Ishikawa (cell line): ENCODE measurements around the gene SLC35E1.

ENCODE experiments used
- CEBPB ChIP-seq: IDR thresholded peaks from 2 replicates; pipeline ENCODE4 v1.6.1; 2012
- CREB1 ChIP-seq: IDR thresholded peaks from 2 replicates; pipeline ENCODE4 v1.6.1; 2012; ENCODE audit warnings: low read depth
- EGR1 ChIP-seq: IDR thresholded peaks from 2 replicates; pipeline ENCODE4 v1.6.1; 2012
- EP300 ChIP-seq: IDR thresholded peaks from 2 replicates; pipeline ENCODE4 v1.6.1; 2012; ENCODE audit warnings: borderline replicate concordance
- MAX ChIP-seq: IDR thresholded peaks from 2 replicates; pipeline ENCODE4 v1.6.1; 2012
- NFIC ChIP-seq: IDR thresholded peaks from 2 replicates; pipeline ENCODE4 v1.6.1; 2012
- RAD21 ChIP-seq: IDR thresholded peaks from 2 replicates; pipeline ENCODE4 v1.6.1; 2012; ENCODE audit warnings: low read depth
- TCF12 ChIP-seq: IDR thresholded peaks from 2 replicates; pipeline ENCODE4 v1.6.1; 2012; ENCODE audit warnings: low read depth
- YY1 ChIP-seq: IDR thresholded peaks from 2 replicates; pipeline ENCODE4 v1.6.1; 2012; ENCODE audit warnings: low read depth
- ZBTB7A ChIP-seq: IDR thresholded peaks from 2 replicates; pipeline ENCODE4 v1.6.1; 2012; ENCODE audit warnings: low read depth

- TF ChIP-seq YY1 (no peak), TCF12 (no peak), RAD21 (no peak), MAX (no peak), CEBPB (no peak), EP300 (no peak), CREB1 (no peak), EGR1 (no peak), ZBTB7A (no peak), NFIC (no peak)
These were observed 48.4 kb upstream of the SLC35E1 start for GRCh38 chr19:16620584-16620983.
